ENCODE measurements around the gene MPRIP.

GRCh38 chr17:17093764-17094163 is 51.5 kb downstream of the MPRIP start:
- TF ChIP-seq EGR1 (IDR thresholded peaks at IDR 0.05; ENCODE audit: low read depth) = no peak
- no peak for TF ChIP-seq POLR2A (IDR thresholded peaks at IDR 0.05; ENCODE audit: borderline replicate concordance, extremely low read depth, insufficient read depth, insufficient read length)
- TF ChIP-seq CTCF (IDR thresholded peaks at IDR 0.05 in 2 of 3, conservative IDR thresholded peaks at IDR 0.05 in 1 of 3; ENCODE audit: borderline replicate concordance in 1 of 3, insufficient read depth in 1 of 3, low read depth in 2 of 3, low read length in 2 of 3) = no peak
- no peak for TF ChIP-seq POLR2AphosphoS5 (IDR thresholded peaks at IDR 0.05; ENCODE audit: low read depth, low read length)
- no peak for TF ChIP-seq ATF3 (IDR thresholded peaks at IDR 0.05)
- TF ChIP-seq MAX (IDR thresholded peaks at IDR 0.05) = no peak
- TF ChIP-seq, protein P1, sequence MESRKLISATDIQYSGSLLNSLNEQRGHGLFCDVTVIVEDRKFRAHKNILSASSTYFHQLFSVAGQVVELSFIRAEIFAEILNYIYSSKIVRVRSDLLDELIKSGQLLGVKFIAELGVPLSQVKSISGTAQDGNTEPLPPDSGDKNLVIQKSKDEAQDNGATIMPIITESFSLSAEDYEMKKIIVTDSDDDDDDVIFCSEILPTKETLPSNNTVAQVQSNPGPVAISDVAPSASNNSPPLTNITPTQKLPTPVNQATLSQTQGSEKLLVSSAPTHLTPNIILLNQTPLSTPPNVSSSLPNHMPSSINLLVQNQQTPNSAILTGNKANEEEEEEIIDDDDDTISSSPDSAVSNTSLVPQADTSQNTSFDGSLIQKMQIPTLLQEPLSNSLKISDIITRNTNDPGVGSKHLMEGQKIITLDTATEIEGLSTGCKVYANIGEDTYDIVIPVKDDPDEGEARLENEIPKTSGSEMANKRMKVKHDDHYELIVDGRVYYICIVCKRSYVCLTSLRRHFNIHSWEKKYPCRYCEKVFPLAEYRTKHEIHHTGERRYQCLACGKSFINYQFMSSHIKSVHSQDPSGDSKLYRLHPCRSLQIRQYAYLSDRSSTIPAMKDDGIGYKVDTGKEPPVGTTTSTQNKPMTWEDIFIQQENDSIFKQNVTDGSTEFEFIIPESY (IDR thresholded peaks at IDR 0.05; ENCODE audit: extremely low read depth, insufficient replicate concordance, low read length) = no peak
- TF ChIP-seq TCF7L2 (IDR thresholded peaks at IDR 0.05; ENCODE audit: borderline replicate concordance, extremely low read depth, insufficient read depth, insufficient read length) = no peak
- no peak for TF ChIP-seq YY1 (IDR thresholded peaks at IDR 0.05; ENCODE audit: extremely low read depth, insufficient replicate concordance, low read depth, low read length)
- no peak for TF ChIP-seq ZNF274 (IDR thresholded peaks at IDR 0.05; ENCODE audit: low read depth, low read length)
- no peak for TF ChIP-seq SRF (IDR thresholded peaks at IDR 0.05; ENCODE audit: low read depth)
